Head of caudate nucleus (tissue), 42 donors: ENCODE data around the gene FBXL20.
"Not testable (repeated sequence)": the region's sequence is repeated elsewhere in the genome, so short reads cannot be mapped to it uniquely, and the experiment has no call there.

ENCODE experiments used
- DNase-seq, 42 donors: peaks; one replicate each; pipeline versions ENCODE4 v3.0.0 to v3.0.0-alpha.2; 2020 to 2021; ENCODE audit warnings: mixed read lengths in 7 of 42
- intact Hi-C: fragments of 100-400 bp; cut with DNase I; formaldehyde crosslinking; loops from one replicate; pipeline ENCODE4 v1.15.0; 2022

The FBXL20 gene

GRCh38 chr17:39339272-39339671, 62.2 kb downstream of the FBXL20 start:
- intact Hi-C loops, result no loop called here

DNA sequence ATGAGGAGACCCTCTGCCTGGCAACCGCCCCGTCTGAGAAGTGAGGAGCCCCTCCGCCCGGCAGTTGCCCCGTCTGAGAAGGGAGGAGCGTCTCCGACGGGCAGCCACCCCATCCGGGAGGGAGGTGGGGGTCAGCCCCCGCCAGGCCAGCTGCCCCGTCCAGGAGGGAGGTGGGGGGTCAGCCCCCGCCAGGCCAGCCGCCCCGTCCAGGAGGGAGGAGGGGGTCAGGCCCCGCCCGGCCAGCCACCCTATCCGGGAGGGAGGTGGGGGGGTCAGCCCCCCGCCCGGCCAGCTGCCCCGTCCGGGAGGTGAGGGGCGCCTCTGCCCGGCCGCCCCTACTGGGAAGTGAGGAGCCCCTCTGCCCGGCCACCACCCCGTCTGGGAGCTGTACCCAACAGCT, 63.8 kb downstream of the FBXL20 start:
- DNase-seq, intact Hi-C loops: not testable (repeated sequence)

More at GRCh38 chr17:39339272-39339671, 62.2 kb downstream of the FBXL20 start:
- no peak for DNase-seq

GRCh38 chr17:39335704-39336223, 65.7 kb downstream of the FBXL20 start:
- DNase-seq, result peak in 1 of 42 donors; percentile 8
- intact Hi-C loops, result no loop called here

DNA sequence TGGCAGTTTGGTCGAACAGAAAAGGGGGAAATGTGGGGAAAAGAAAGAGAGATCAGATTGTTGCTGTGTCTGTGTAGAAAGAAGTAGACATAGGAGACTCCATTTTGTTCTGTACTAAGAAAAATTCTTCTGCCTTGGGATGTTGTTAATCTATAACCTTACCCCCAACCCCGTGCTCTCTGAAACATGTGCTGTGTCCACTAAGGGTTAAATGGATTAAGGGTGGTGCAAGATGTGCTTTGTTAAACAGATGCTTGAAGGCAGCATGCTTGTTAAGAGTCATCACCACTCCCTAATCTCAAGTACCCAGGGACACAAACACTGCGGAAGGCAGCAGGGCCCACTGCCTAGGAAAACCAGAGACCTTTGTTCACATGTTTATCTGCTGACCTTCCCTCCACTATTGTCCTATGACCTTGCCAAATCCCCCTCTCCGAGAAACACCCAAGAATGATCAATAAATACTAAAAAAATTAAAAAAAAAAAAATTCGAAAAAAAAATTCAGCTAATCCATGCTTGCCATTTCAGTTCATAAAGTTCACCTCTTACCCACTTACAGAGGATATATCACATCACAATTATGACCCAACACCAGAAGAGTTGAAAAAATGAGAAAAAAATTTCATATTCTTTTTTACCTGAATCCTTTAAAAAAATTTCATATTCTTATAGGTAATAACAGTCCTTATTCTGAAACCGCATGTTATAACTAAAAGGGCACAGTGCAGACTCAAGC, 67.2 kb downstream of the FBXL20 start:
- intact Hi-C loops, DNase-seq: not testable (repeated sequence)

- intact Hi-C loops, result no loop called here
Measured at GRCh38 chr17:39332092-39332491, 69.3 kb downstream of the FBXL20 start.

DNA sequence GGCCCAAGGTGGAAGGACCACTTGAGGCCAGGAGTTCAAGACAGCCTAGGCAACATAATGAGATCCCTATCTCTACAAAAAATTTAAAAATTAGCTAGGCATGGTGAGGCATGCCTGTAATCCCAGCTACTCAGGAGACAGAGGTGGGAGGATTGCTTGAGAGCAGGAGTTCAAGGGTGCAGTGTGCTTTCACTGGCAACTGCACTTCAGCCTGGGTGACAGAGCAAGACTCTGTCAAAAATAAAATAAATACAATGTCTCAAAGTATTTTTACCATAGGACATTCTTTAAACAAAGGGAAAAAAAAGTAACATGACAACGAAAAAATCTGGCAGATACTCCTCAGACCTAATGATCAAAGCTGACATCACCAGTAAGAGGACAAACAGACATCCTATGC, 72.6 kb downstream of the FBXL20 start:
- intact Hi-C loops, result no loop called here
- peak in 1 of 42 donors; percentile 16 for DNase-seq

More at GRCh38 chr17:39332092-39332491, 69.3 kb downstream of the FBXL20 start:
- DNase-seq, result no peak

DNA sequence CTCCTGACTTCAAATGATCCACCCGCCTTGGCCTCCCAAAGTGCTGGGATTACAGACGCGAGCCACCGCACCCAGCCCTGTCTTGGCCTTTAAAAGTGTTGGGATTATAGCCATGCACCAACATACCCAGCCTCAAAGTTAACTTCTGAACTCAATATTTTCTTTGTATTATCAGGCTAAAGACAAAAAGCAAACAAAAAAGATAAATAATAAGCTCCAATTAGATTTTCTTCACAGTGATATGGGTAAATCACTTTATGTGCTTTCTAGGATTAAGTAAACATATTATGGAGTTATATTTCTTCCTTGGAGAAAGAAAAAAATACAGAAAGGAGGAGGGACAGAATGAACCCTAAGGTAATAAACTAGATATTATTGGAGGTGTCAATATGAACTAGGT, 74.3 kb downstream of the FBXL20 start:
- no peak for DNase-seq
- intact Hi-C loops, result no loop called here

DNA sequence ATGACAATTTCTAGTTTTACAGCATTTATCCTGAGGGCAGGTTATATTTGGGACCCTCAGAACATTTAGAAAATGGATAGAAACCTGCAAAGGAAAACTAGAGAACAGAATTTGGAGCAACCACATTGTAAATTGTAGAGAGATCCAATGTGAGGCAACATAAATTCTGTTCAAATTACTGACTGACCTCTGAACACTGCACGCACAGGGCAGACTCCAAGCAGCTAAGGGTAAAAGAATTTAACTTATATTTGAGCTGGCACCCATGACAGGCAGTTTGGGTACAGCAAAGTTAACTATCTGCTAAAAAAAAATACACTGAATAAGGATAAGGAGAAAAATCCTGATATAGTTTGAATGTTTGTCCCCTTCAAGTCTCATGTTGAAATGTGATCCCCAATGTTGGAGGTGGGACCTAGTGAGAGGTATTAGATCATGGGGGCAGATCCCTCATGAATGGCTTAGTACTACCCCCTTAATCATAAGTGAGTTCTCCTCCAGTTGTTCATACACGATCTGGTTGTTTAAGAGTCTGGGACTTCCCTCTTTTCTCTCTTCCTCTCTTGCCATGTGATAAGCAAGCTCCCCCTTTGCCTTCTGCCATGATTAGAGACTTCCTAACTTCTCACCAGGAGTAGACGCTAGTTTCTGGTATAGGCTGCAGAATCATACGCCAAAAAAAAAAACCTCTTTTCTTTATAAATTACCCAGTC, 75.7 kb downstream of the FBXL20 start:
- peak in 1 of 42 donors; percentile 11 for DNase-seq
- intact Hi-C loops, result no loop called here

DNA sequence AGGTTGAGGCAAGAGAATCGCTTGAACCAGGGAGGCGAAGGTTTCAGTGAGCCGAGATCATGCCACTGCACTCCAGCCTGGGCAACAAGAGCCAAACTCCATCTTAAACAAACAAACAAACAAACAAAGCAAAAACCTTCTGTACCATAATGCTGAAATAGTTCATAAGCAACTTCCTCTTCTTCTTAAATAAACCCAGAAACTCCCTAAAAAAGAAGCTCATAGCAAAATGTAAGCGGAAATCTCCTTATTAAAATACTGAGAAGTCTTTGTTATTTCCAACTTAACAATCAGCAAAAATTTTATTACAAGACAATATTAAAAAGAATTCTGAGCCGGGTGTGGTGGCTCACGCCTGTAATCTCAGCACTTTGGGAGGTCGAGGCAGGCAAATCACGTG, 82.8 kb downstream of the FBXL20 start:
- no peak for DNase-seq
- intact Hi-C loops, result no loop called here

DNA sequence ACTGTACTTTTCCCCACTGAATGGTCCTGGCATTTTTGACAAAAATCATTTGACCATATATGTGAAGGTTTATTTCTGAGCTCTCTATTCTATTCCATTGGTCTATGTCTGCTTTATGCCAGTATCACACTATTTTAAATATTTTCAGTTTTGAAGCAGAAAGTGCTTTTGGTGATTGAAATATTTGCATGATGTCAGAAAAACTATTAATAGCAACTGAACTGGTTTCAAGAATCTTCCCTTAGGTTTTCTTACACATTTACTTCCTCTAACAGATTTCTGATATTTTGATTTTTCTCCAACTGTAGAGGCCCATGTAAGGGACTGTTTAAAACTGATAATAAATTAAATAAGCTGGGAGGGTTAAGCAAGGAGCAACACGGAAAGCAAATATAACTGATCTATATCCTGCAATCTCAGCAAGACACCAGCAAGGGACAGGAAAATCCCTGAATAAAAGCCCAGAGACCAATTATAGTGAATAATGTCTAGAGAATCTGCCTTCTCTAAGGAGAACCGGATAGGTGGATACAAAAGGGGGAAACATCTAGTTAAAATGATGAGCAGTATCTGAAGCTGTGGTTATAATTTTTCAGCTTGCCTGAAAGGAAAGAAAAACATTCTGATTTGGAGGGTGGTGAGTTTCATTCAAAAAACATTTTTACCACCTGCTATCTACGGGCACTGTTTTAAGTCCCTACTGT, 94.8 kb downstream of the FBXL20 start:
- intact Hi-C loops, result no loop called here
- no peak for DNase-seq

DNA sequence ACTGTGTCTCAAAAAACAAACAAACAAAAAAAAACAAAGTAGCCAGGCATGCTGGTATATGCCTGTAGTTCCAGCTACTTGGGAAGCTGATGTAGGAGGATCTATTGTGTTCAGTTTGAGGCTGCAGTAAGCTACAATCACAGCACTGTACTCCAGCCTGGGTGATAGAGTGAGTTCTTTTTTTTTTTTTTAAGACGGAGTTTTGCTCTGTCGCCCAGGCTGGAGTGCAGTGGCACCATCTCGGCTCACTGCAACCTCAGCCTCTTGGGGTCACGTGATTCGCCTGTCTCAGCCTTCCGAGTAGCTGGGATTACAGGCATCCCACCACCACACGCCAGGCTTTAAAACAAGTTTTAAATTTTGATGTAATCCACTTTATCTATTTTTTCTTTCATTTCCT, 95.4 kb downstream of the FBXL20 start:
- intact Hi-C loops, result no loop called here

DNA sequence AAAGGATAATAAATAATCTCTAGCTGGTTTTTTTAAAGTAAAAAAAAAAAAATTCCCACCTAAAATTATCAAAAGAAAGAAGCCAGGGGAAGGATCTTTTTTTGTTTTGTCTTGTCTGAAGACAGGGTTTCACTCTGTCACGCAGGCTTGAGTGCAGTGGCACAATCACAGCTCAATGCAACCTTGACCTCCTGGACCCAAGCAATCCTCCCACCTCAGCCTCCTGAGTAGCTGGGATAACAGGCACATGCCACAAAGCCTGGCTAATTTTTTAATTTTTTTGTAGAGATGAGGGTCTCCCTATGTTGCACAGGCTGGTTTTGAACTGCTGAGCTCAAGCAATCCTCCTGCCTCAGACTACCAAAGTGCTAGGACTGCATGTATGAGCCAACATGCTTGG, 97.2 kb downstream of the FBXL20 start:
- no peak for DNase-seq
- intact Hi-C loops, result no loop called here

More for the DNA sequence above, 95.4 kb downstream of the FBXL20 start:
- no peak for DNase-seq

DNA sequence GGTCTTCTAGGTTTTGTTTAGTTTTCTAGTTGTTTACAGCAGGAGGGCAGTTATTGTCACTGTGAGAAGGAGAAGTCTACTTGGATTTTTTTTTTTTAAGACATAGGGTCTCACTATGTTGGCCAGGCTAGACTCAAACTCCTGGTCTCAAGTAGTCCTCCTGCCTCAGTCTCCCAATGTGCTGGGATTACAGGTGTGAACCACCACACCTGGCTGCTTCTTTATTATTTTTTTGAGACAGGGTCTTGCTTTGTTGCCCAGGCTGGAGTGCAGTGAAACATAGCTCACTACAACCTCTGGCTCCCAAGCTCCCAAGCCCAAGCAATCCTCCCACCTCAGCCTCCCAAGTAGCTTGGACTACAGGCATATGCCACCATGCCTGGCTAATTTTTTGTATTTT, 107.4 kb downstream of the FBXL20 start:
- intact Hi-C loops, result no loop called here
- no peak for DNase-seq

DNA sequence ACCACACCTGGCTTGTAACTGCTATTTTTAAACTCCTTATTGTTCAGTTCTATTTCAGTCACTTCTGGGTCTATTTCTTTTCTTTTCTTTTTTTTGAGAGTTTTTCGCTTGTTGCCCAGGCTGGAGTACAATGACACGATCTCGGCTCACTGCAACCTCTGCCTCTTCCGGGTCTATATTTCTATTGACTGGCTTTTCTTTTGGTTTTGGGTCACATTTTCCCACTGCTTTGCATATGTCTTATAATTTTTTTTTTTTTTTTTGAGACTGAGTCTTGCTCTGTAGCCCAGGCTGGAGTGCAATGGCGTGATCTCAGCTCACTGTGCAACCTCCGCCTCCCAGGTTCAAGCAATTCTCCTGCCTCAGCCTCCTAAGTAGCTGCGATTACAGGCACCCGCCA, 108.9 kb downstream of the FBXL20 start:
- intact Hi-C loops, DNase-seq: not testable (repeated sequence)

DNA sequence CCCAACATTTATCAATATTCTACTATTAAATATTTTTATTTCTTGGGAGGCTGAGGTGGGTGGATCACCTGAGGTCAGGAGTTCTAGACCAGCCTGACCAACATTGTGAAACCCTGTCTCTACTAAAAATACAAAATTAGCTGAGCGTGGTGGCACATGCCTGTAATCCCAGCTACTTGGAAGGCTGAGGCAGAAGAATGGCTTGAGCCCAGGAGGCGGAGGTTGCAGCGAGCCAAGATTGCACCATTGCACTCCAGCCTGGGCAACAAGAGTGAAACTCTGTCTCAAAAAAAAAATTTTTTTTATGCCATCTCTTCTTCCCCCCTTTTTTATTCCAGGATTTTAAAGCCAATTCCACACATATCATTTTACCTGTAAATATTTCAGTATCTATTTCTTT, 114.9 kb downstream of the FBXL20 start:
- intact Hi-C loops, result not testable (repeated sequence)
- peak in 2 of 42 donors; percentile 3 to 16 for DNase-seq

DNA sequence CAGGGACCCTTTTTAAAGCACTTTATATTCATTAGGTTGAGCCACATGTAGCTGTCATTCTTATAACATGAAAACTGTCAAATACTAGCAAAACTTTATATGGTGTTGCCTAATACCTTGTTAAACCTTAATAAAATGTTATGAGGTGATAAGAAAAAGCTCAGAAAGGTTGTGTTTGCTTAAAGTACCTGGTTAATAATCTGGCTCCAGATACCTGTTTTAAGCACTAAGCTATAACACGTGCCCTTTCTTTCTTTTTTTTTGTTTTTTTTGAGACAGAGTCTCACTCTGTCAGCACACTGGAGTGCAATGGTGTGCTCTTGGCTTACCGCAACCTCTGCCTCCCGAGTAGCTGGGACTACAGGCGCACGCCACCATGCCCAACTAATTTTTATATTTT, 116.7 kb downstream of the FBXL20 start:
- intact Hi-C loops, result no loop called here
- no peak for DNase-seq

DNA sequence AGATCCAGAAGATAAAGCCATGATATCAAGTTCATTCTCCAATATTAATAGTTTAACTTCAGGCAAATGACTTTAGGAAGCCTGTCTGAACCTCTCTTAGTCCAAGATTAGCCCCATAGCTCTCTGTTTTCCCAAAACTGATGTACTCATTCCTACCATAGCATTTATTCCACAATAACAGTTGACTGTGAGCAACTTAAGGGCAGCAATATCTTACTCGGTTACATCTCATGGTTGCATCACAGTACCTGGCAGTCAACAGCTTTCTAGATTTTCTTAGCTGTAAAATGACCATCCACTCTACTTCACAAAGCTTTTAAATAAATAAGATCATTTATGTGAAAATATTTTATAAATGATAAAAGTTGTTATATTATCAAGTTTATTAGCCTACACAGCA, 117.5 kb downstream of the FBXL20 start:
- intact Hi-C loops, result no loop called here
- DNase-seq, result no peak

DNA sequence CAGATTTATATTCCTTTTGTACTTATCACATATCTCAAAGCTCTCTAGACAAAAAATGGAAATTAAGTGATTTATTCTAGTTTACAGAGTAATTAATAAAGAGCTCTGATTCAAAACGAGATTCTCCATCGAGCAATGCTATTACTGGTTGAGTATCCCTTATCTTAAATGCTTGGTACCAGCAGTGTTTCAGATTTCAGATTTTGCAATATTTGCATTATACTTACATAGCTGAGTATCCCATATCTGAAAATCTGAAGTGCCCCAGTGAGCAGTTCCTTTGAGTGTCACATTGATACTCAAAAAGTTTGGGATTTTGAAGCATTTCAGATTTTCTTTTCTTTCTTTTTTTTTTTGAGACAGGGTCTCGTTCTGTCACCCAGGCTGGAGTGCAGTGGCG, 118.3 kb downstream of the FBXL20 start:
- intact Hi-C loops, result no loop called here
- DNase-seq, result no peak

- DNase-seq, result no peak
- intact Hi-C loops, result no loop called here
Measured at GRCh38 chr17:39281806-39282205, 119.6 kb downstream of the FBXL20 start.

DNA sequence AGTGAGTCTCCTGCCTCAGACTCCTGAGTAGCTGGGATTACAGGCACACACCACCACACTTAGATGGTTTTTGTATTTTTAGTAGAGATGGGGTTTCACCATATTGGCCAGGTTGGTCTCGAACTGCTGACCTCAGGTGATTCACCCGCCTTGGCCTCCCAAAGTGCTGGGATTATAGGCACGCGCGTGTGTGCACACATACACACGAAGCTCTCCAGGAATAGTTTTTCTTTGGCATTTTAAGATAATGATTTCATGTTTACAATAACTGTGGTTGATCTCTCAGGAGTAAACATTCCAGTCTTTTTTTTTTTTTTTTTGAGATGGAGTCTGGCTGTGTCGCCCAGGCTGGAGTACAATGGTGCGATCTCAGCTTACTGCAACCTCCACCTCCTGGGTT, 123.2 kb downstream of the FBXL20 start:
- DNase-seq, intact Hi-C loops: not testable (repeated sequence)
